ENCODE measurements around the gene ADPRM.

DNA sequence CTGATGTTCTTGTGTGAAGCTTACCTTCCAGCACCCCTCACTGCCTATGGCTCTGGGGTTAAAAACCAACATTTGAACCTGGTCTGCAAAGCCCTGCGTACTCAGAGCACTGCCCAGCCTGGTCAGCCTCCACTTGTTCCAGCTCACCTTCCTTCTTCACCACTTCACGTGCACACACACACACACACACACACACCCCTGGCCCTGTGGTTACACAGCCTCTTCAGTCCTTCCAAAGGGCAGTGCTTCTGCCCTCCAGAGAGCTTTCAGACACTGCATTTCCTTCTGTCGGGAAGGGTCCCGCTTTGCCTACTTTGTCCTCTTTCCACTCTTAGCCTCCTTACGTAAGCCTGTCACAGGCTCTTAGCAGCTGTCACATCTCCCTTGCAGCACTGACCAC is 42.0 kb downstream of the ADPRM start:
- TF ChIP-seq CTCF (IDR thresholded peaks at IDR 0.05) (no peak), POLR2A (IDR thresholded peaks at IDR 0.05) (no peak)

Data from heart left ventricle (tissue), 13 donors.